AG20443 (cell line): ENCODE data around the gene LRP8.
A peak's percentile ranks its signal among the peaks of the same experiment; 100 is the strongest.

Experiments
- DNase-seq: peaks from one replicate; pipeline ENCODE4 v3.0.0; 2012; ENCODE audit warnings: low spot score, mixed read lengths

Gene LRP8

GRCh38 chr1:53359934-53360276 lies 32.0 kb upstream of the LRP8 start:
- DNase-seq = no peak

GRCh38 chr1:53359225-53359933 lies 31.5 kb upstream of the LRP8 start:
- DNase-seq = no peak

GRCh38 chr1:53356637-53357036 lies 28.8 kb upstream of the LRP8 start:
- no peak for DNase-seq

- DNase-seq = no peak
These were observed 26.2 kb upstream of the LRP8 start for GRCh38 chr1:53354119-53354518.

- no peak for DNase-seq
These were observed 24.7 kb upstream of the LRP8 start for GRCh38 chr1:53352561-53352960.

GRCh38 chr1:53350853-53351767 lies 23.2 kb upstream of the LRP8 start:
- peak; percentile 3 for DNase-seq

- peak; percentile 3 for DNase-seq
These were observed 22.3 kb upstream of the LRP8 start for GRCh38 chr1:53349968-53350852.

GRCh38 chr1:53349369-53349835 lies 21.5 kb upstream of the LRP8 start:
- no peak for DNase-seq

GRCh38 chr1:53348486-53349368 lies 20.9 kb upstream of the LRP8 start:
- no peak for DNase-seq

- no peak for DNase-seq
These were observed 18.9 kb upstream of the LRP8 start for GRCh38 chr1:53346814-53347176.

GRCh38 chr1:53345996-53346813 lies 18.3 kb upstream of the LRP8 start:
- no peak for DNase-seq

GRCh38 chr1:53344921-53345838 lies 17.3 kb upstream of the LRP8 start:
- no peak for DNase-seq

- peak; percentile 69 for DNase-seq
These were observed 16.2 kb upstream of the LRP8 start for GRCh38 chr1:53343831-53344668.

- DNase-seq = no peak
These were observed 15.0 kb upstream of the LRP8 start for GRCh38 chr1:53342735-53343470.

GRCh38 chr1:53341961-53342707 lies 14.3 kb upstream of the LRP8 start:
- DNase-seq = no peak

GRCh38 chr1:53341521-53341895 lies 13.6 kb upstream of the LRP8 start:
- DNase-seq = no peak
